CD4-positive, alpha-beta T cell treated with Interleukin-6 for 4 hours (primary cell): ENCODE data around the gene UMODL1.
"Not testable (repeated sequence)": the region's sequence is repeated elsewhere in the genome, so short reads cannot be mapped to it uniquely, and the experiment has no call there.

ENCODE experiments used
- DNase-seq: peaks from one replicate; pipeline ENCODE4 v3.0.0-alpha.2; 2020; ENCODE audit warnings: mixed read lengths

UMODL1 gene

GRCh38 chr21:42061195-42061985 lies 9.7 kb upstream of the UMODL1 start:
- peak; percentile 54 for DNase-seq

- DNase-seq: no peak
These were observed 9.2 kb upstream of the UMODL1 start for GRCh38 chr21:42061986-42062235.

GRCh38 chr21:42062236-42063022 lies 8.7 kb upstream of the UMODL1 start:
- DNase-seq: peak; percentile 92

GRCh38 chr21:42063191-42063570 lies 7.9 kb upstream of the UMODL1 start:
- peak; percentile 37 for DNase-seq

- DNase-seq: peak; percentile 70
These were observed 7.3 kb upstream of the UMODL1 start for GRCh38 chr21:42063571-42064521.

- no peak for DNase-seq
These were observed 4.6 kb upstream of the UMODL1 start for GRCh38 chr21:42066521-42066920.

GRCh38 chr21:42067531-42068255 lies 3.4 kb upstream of the UMODL1 start:
- DNase-seq: no peak

- no peak for DNase-seq
These were observed 2.9 kb upstream of the UMODL1 start for GRCh38 chr21:42068256-42068545.

- DNase-seq: no peak
These were observed 2.5 kb upstream of the UMODL1 start for GRCh38 chr21:42068592-42068991.

GRCh38 chr21:42069327-42069726 lies 1.8 kb upstream of the UMODL1 start:
- DNase-seq: no peak

- no peak for DNase-seq
These were observed 1.3 kb upstream of the UMODL1 start for GRCh38 chr21:42069843-42070242.

GRCh38 chr21:42073145-42074099 lies 2.3 kb downstream of the UMODL1 start:
- no peak for DNase-seq

GRCh38 chr21:42075686-42076471 lies 4.8 kb downstream of the UMODL1 start:
- no peak for DNase-seq

- DNase-seq: not testable (repeated sequence)
These were observed 6.6 kb downstream of the UMODL1 start for GRCh38 chr21:42077685-42078238.

- not testable (repeated sequence) for DNase-seq
These were observed 7.3 kb downstream of the UMODL1 start for GRCh38 chr21:42078247-42079007.

- DNase-seq: no peak
These were observed 8.2 kb downstream of the UMODL1 start for GRCh38 chr21:42079008-42079938.

- DNase-seq: no peak
These were observed 9.0 kb downstream of the UMODL1 start for GRCh38 chr21:42079939-42080787.

GRCh38 chr21:42080788-42081083 lies 9.6 kb downstream of the UMODL1 start:
- no peak for DNase-seq
